GM21529 (cell line): ENCODE data around the gene SERPINA5.

Experiments used
- ATAC-seq: cut with Tn5 transposase; IDR thresholded peaks from one replicate; pipeline ENCODE4 v1.9.1; 2021; ENCODE audit not compliant: unreplicated experiment

SERPINA5 gene

GRCh38 chr14:94581127-94581999 is at the start of gene SERPINA5:
SERPINA5 (plus strand) TSS chr14:94581426; CDS start chr14:94587363, 5,937 bp downstream.
- ATAC-seq, result no peak

- ATAC-seq, result no peak
Observed at GRCh38 chr14:94532447-94532846, 48.8 kb upstream of the SERPINA5 start.

- no peak for ATAC-seq
Observed at GRCh38 chr14:94535506-94535905, 45.7 kb upstream of the SERPINA5 start.

- ATAC-seq, result no peak
Observed at GRCh38 chr14:94536836-94537235, 44.4 kb upstream of the SERPINA5 start.

- no peak for ATAC-seq
Observed at GRCh38 chr14:94538070-94538740, 43.0 kb upstream of the SERPINA5 start.

- ATAC-seq, result no peak
Observed at GRCh38 chr14:94539181-94539580, 42.0 kb upstream of the SERPINA5 start.

- ATAC-seq, result no peak
Observed at GRCh38 chr14:94540031-94540794, 41.0 kb upstream of the SERPINA5 start.

GRCh38 chr14:94541234-94541975 is 39.8 kb upstream of the SERPINA5 start:
- no peak for ATAC-seq

- no peak for ATAC-seq
Observed at GRCh38 chr14:94542111-94542810, 39.0 kb upstream of the SERPINA5 start.

- no peak for ATAC-seq
Observed at GRCh38 chr14:94542811-94543440, 38.3 kb upstream of the SERPINA5 start.

GRCh38 chr14:94543449-94544124 is 37.6 kb upstream of the SERPINA5 start:
- ATAC-seq, result no peak

GRCh38 chr14:94544726-94545125 is 36.5 kb upstream of the SERPINA5 start:
- ATAC-seq, result no peak

- ATAC-seq, result no peak
Observed at GRCh38 chr14:94545131-94545841, 35.9 kb upstream of the SERPINA5 start.

- ATAC-seq, result no peak
Observed at GRCh38 chr14:94547151-94547680, 34.0 kb upstream of the SERPINA5 start.

GRCh38 chr14:94547726-94548125 is 33.5 kb upstream of the SERPINA5 start:
- no peak for ATAC-seq

- no peak for ATAC-seq
Observed at GRCh38 chr14:94548131-94548998, 32.9 kb upstream of the SERPINA5 start.
